NCI-H128 (cell line): ENCODE results near the gene REPIN1.
A peak's percentile ranks its signal among the peaks of the same experiment; 100 is the strongest.

ENCODE experiments used
- DNase-seq: peaks from one replicate; lab custom pipeline; 2025; ENCODE audit not compliant: unreplicated experiment; lab: John Stamatoyannopoulos, UW

Gene REPIN1

DNA sequence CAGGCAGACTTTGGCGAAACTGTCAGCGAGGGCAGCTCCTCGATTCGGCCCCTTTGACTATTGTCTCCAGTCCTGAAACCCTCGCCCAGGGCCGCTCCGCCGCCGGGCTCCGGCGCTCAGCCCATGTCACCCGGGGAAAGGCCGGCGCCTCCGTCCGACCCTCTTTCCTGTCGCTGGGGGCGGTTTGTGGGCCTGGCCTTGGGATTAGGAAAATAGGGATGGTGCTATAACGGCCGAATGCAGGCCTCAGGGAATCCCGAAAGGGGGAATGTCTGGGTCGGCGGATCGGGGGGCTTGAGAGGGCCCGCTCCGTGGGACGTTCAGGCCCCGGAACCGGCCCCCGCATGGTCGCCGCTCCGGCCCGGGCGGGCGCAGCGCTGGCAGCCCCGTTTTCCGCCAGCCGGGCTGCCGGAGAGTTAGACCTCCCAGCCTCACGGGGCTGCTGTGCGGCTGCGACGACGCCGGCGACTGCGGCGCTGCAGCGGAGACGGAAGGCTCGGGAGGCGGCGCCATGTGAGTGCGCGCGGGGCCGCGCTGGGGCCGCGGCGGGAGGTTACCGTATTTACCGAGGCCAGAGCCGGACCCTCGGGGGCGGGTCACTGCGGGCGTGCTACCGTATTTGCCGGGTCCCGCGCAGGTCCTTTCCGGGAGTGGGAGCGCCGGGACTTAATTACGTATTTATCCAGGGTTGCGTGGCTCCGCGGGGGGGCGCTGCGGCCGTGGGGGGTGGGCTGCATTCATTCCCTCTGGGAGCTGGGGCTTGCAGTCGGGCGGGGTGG is 36.4 kb downstream of the REPIN1 start:
- peak; percentile 44 for DNase-seq

DNA sequence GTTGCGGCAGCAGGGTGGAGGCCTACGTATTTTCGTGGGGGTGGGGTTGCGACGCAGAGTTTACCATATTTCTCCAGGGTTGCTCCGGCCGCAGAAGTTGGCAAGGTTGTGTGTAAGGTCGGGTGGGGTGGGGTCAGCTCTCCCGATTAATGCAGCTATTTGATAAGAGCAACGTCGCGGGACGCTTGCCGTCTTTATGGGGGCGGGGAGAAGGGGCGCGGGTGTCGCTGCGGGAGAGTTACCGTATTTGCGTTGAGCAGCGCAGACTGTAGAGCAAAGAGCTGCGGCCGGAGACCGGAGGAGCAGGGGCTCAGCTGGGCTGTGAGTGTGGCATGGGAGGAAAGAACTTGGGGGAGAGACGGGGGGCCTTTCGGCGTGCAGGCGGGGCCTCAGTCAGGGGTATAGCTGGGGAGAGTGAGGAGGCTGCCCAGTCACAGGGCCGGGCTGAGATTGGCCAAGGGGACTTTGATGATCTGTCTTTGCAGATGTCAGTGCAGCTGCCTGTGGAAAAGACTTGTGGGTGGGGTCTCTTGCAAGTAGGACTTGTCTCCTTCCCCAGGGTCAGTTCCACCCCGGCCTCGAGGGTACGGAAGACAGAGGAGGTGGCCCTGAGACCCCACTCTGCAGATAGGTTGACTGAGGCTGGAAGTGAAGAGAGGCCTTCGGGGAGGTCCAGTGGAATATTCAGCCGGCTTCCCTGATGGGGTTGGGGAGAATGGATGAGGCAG is 37.1 kb downstream of the REPIN1 start:
- DNase-seq: no peak

DNA sequence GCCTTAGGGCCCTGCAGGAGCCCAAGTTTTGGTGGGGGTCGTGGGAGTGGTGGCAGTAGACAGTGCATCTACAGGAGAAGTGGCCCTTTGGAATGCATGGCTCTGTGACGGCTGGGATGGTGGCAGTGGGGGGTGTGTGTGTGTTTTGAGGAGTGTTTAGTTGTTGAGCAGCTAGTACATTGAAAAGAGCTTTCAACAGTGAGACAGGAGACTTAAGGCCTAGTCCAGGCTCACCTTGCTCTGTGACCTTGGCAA is 37.6 kb downstream of the REPIN1 start:
- no peak for DNase-seq

DNA sequence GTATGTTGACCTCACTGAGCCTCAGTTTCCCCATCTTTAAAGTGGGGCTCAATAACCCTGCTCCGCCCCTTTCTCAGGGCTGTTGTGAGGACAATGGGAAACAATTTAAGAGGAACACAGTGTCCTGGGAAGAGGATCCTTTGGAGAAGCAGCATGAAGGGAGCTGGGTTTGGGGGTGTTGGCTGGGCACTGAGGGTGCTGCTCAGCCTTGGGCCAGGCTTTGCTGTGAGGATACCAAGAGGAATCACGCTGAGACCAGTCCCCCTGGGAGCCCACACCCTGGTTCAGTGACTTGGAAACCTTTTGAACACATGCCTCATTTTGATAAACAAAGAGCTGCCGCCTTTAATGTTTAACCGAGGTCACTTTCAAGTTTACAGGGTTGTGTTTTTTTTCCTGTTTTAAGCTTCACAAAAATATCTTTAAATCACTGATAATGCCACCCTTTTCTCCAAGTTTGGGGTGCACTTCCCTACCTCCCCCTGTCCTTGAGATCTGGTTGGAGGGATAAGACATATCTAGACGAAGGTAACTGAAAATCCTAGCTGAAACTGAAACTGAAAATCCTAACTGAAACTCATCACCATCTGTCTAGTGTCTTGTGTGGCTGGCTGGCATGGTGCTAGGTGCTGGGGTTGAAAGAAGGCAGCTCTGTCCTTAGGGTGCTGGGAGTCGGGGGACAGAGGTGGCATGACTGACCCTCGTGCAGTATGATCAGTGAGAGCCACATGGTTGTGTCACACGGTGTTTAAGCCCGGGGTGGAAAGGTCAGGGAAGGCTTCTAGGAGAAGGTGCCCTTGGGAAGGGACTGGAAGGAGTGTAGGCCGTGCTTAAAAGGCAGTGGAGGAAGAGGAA is 38.2 kb downstream of the REPIN1 start:
- no peak for DNase-seq

DNA sequence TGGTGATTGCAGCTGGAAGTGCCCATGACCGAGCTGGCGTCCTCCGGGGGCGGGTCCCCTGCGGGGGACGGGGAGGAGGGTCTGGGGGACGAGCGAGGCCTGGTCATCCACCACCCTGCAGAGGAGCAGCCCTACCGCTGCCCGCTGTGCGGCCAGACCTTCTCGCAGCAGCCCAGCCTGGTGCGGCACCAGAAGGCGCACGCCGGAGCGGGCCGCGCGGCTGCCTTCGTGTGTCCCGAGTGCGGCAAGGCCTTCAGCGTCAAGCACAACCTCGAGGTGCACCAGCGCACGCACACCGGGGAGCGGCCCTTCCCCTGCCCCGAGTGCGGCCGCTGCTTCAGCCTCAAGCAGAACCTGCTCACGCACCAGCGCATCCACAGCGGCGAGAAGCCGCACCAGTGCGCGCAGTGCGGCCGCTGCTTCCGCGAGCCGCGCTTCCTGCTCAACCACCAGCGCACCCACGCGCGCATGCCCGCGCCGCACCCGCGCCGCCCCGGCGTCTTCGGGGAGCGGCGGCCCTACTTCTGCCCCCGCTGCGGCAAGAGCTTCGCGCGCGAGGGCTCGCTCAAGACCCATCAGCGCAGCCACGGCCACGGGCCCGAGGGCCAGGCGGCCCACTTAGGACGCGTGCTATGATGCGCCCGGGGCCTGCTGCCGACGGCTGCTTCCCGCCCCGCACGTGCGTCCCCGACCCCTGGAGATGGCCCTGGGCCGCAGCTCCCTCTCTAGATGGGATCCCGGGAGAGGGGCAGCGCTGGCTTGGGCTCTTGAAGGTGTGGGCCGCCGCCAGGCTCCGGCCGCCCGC is 39.2 kb downstream of the REPIN1 start:
- DNase-seq: no peak

DNA sequence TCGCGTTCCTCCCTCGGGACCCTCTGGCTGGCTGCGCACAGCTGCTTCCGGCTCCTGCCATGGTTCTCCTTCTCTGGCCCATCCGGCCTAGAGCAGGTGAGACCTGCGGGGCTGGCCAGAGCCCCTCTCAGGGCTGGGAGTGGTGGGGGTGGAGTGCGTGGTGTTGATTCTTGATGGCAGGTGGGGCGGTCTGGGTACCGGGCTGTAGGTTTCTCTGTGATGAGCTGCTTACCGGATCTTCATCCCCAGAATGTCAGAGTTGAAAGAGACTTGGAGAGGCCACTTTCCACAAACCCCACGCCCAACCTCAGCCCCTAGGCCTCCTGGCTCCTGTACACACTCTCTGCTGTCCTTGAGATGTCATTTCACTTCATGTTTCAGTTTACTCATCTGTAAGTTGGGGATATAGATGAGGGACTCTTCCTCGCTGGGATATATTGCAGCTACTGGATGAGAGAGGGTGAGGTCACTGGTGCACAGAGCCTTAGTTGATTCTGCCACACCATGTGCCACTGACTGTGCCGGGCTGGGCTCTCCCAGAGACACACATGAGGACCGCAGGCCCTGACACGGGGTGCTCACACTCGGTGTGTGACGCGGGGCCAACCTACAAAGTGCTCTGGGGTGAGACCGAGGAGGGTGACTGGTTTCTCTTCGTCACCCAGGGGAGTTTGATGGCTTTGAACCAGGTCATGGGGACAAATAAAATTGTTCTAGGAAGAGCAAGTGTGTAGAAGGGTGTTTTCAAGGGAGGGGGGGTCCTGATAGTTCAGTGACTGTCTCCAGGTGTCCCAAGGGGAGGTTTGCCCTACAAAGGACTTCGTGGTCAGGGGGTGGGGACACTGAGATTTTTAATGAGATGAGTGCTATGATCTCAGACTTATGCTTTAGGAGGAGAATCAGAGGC is 40.0 kb downstream of the REPIN1 start:
- DNase-seq: no peak

DNA sequence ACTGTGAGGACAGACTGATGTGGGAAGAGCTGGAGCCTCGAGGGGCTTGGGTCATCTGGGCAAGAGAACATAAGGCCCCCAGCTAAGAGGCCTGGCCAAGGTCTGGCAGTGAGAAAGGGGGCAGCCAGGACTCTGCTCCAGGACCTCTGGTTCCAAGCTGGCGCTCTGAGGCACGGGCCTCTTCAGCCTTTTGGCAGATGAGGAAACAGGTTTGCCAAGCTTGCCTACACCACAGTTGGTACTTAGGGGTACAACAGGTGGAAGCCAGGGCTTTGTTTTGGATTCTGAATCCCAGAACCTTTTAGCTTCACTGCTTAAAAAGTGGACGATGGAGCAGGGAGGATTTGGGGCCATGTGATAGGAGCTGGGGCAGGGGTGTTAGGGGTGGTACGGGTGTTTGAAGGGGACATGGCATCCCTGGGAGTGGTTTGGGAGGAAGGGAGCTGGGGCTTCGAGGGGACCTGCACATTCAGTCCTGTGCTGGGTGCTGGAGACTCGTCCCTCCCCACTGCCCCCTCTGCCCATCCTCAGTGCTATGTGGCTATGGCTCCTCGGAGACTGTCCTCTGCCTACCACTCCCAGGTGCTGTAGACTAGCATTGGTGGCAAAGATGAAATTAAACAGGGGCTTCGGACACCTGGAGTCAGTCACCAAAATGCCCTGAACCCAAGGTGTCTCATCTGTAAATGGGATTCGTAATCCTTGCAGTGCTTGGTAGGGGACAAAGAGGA is 40.8 kb downstream of the REPIN1 start:
- DNase-seq: no peak

DNA sequence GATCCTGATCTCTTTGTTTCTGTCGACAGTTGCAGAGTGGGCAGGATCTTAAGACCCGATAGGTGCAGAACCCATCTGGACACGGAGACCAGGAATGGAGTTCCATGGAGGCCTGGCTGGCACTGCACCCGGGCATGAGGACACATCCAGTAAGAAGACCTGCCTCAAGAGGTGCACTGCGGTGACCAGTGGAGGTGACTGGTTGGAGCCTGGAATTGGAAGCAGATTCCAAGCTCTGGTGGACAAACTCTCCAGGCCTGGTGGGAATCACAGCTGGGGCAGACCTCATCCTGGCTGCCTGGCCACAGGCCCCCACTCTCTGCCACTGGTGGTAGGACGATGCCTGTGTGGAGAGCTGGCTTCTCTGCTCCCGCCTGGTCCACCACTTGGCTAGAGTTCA is 41.5 kb downstream of the REPIN1 start:
- no peak for DNase-seq

DNA sequence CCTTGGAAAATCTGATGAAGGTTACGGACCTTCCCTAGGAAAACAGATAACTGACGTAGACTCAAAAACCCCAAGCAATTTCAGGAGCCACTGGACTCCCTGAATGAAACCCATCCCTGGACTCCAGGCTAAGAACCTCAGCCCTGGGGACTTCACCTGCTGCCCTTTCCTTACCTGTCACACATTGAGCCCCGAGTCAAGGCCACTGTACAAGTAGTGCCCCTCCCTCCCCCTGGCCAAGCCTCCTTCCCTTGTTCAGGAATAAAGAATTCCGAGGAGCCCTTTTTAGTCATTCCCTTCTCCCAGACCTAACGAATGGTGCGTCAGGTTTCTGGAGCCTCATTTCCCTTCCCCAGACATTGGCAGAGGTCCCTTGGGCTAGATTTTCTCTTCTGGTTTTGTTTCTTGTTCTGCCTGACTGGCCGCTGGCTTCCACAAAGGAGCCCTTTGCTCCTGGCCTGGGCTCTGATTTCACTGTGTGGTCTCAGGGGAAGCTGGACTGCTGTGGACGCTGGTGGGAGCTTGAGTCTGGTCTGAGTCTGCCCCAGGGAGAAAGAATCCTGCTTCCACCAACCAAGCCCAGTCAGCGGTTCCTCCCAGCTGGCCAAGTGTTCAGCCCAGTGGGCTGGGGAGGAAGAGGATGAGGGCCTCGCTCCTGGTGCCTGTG is 42.2 kb downstream of the REPIN1 start:
- no peak for DNase-seq

DNA sequence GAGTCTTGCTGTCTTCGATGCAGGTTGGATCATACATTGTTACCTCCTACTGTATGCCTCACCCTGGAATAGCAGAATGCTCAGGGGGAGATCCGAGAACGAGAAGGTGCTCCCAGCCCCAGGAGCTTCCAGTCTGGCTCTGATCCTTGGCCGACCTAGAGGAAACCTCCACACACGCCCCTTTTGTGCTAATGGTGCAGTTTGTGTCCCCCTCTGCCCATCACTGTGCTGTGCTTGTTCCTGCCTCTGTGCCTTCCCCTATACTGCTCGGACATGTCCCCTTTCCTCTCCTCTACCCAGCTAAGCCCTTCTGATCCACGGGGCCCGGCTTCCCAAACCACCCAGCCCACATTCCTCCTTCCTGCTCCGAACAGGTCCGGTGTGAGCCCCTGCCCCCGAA is 43.0 kb downstream of the REPIN1 start:
- no peak for DNase-seq

DNA sequence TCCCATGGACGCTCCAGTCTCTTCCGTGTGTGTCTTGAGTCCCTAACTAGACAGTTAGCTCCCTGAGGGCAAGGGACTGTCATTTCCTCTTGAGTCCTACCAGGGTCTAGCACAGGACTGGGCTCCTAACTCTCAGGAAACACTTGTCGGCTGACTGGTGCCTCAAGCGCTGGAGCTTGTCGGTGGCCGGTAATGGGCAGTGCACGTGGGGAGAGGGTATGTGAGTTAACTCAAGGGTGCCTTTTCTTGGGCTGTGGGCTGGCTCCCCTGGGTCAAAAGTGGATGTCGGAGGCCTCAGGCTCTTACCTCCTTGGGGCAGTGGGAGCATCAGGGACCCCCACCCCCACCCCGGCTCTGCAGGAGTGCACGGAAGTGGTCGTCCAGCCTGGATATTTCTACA is 43.4 kb downstream of the REPIN1 start:
- no peak for DNase-seq

DNA sequence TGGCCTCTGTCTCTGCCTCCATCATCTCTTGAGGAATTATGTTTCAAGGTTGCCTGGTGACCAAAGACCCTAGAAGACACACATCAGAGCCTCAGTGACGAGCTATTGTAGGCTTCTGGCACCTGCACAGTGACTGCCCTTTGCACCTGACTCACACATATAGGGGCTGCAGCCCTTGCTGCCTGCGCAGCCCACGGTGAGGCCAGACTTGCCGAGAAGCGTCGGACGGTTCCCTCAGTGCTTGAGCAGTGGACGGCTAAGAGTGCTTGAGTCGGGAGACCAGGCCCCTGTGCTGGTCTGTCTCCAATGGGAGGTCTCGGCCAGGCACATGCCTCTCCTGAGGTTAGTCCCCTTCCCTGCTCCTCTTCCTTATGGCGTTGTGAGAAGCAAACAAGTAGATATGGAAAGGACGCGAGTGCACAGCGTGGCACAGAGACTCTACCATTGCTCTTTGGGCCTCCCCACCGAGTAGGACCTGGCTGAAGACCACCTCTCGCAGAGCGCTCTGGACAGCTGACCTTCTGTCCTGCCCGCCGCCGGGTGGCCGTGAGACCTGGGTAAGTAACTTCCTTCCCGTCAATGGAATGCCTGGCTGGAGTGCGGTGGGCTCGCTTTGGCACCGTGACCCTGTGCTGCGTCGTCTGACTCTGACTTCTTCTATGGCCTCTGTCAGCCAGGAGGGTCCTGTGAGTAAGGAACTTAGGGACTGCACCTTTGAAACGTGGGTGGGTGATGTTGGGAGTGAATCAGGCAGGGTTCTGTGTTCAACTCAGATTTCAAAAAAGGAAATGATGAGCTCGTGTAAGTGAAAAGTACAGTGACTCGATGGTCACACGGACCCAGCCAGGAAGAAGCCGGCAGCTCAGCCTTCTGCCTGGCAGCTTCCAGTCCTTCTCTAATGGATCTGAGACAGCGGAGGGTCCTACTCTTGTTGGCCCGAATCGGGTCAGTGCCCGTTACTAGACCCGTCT is 44.2 kb downstream of the REPIN1 start:
- DNase-seq: no peak

DNA sequence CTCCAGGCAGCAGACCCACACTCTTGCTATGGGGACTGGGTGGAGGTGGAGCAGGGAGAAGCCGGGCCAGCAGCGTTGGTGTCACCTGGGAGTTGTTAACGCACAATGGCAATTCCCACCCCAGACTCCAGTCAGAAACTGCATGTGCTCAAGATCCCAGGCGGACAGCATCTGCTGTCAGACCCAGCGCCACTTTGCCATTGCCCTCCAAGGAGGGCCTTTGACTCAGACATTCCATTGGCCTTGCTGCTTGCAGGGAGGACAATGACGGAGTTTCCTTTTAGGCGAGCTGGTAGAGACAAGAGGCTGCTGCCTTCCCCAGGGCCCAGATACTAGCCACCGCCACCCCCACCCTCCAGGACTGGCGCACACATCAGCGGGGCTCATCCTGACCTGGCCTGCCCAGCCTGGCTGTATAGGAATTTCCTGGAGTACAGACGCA is 45.0 kb downstream of the REPIN1 start:
- no peak for DNase-seq

DNA sequence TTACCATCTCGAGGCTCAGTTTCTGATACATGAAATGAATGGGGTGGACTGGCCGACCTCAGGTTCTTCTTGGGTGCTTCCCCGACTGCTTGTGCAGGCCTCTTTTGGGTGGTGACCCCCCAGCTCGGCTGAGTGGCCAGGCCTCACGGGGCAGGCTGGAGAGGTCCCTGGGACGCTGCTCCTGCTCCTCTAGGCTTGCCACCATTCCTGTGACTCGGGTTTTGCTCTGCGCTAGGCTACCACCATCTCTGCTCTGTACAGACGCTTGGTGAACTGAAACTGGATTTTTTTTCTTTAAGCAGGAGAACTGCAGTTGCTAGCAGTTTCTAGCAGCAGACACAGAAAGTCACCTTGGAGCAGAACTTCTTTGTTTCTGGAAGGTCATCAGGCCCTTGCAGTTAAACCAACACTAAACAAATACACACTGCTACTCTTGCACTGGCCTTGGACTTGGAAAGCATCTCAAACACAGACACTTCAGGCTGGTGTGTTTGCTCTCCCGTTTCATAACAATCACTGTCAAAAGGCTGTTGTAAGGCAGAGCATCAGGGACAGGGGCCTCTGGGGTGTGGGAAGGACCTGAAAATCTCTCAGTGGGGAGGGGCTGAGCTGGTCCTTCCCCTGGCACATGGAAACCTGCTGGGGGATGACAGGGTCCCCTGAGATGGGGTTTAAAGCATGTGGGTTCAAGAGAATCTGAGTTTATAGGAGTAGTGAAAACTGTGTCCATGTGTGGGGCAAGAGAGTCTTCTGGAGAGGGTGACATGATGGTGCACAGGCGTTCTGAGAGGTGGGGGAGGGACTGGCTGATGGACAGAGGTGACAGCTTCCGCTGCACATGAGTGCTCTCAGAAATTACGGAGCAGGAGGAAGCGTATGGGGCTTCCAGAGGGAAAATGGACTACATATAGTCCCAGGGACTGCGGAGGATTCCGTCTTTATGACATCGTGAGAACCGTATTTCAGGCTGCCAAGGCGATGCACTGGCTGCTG is 46.8 kb downstream of the REPIN1 start:
- no peak for DNase-seq

DNA sequence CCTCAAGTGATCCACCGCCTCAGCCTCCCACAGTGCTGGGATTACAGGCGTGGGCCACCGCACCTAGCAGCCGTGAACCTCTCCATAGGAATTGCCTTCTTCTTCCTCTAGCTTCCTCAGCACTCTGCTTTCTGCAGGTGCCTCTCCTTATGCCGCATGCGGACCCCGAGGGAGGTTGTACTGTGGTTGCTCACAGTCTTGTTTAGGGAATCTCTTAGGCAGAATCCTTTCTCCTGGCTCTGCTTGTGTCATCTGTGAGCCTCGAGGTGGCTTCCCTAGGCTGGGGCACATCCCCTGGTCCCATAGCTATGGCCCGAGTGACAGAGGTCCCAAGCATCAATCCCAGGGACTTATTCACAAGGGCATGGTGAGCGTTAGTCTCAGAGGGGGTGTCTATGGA is 48.6 kb downstream of the REPIN1 start:
- no peak for DNase-seq

DNA sequence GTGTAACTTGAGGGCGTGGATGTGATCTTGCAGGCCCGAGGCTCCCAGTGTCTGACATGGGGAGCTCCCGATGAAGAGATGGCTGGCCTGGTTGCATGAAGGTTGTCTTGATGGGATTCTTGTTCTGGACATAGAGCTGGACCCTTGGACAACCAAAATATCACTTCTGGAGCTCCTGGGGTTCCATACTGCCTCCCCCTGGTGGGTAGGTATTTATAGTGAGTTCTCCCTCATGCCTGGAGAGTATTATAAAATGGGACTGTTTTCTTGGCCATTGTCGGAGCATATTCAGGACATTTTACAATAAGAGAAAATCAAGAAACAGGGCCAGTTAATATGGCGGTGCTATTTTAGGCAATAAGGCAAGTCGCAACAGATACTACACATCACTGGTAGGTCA is 49.2 kb downstream of the REPIN1 start:
- no peak for DNase-seq

DNA sequence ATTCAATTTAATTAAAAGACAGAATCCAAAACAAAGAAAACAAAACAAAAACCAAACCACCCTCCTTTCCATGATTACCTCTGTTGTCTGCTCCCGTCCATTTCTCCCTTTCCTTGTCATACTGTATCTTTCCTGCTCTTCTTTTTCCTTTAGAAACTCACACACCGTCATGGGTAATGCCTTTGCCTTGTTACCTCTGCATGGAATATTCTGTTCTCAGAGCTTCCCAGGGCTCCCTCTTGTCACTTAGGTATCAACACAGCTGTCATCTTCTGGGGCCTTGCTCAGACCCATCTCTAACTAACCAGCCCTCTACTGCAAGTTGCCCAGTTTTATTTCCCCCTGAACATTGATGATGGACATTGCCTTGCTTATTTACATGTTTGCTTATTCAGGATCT is 51.6 kb downstream of the REPIN1 start:
- no peak for DNase-seq
